Right lobe of liver (tissue), 6 donors: ENCODE data around the gene ABCC9. TPM values are rescaled to one million over a fixed set of nuclear protein-coding genes. Genes with fewer than 3 reads are reported as not detected.

Source experiments
- ATAC-seq, 4 donors: fragments of 200-7000 bp; cut with Tn5 transposase; one replicate each; pipeline ENCODE4 v1.9.1; 2020; ENCODE audit warnings: mild to moderate bottlenecking in 4 of 4, moderate library complexity in 4 of 4
- DNase-seq, 3 donors: peaks; one replicate each; pipeline ENCODE4 v3.0.0-alpha.2; 2020
- H3K27ac ChIP-seq, 3 donors: fragments of 200-600 bp; one replicate each; pipeline ENCODE4 v1.8.0; 2022
- H3K27me3 ChIP-seq, 2 donors: fragments of 200-600 bp; one replicate each; pipeline ENCODE4 v1.8.0; 2022
- H3K36me3 ChIP-seq, 4 donors: fragments of 200-600 bp; sonication (generic) in 1 of 4; one replicate each; pipeline versions ENCODE4 v1.5.1 to v1.8.0; 2017 to 2022; ENCODE audit warnings: control low read depth in 1 of 4
- H3K4me1 ChIP-seq, 4 donors: fragments of 200-600 bp; sonication (generic) in 1 of 4; one replicate each; pipeline versions ENCODE4 v1.5.1 to v1.8.0; 2017 to 2022; ENCODE audit warnings: control low read depth in 1 of 4
- H3K4me3 ChIP-seq, 3 donors: fragments of 200-600 bp; one replicate each; pipeline ENCODE4 v1.8.0; 2022
- H3K9me3 ChIP-seq, 4 donors: fragments of 200-600 bp; sonication (generic) in 1 of 4; one replicate each; pipeline versions ENCODE4 v1.5.1 to v1.8.0; 2017 to 2022; ENCODE audit warnings: control low read depth in 1 of 4
- POLR2A ChIP-seq: fragments of 450-650 bp; IDR thresholded peaks from one replicate; pipeline ENCODE4 v1.6.1; 2017; ENCODE audit warnings: antibody characterized with exemption, mild to moderate bottlenecking
- WGBS: methylation state at CpG from one replicate; pipeline ENCODE4 v1.1.6; 2018; ENCODE audit warnings: low coverage, low lambda C conversion rate; ENCODE audit not compliant: insufficient coverage; ENCODE audit errors: missing lambda C conversion rate; 5-methylcytosine and 5-hydroxymethylcytosine counted together
- intact Hi-C, 2 donors: fragments of 100-400 bp; cut with DNase I; formaldehyde crosslinking; loops; one replicate each; pipeline versions ENCODE4 v1.11.2 to v1.14.1; 2022
- long read RNA-seq: library from polyadenylated mRNA; unstranded; transcript quantifications from one replicate; pipeline ENCODE4 v2.0.0, GENCODE V29; 2019
- total RNA-seq, 6 experiments: library from RNA; depleted of rRNA in 2 of 6; stranded (reverse); fragments of >200 nt in 2 of 6; fragmentation: NEBNext Ultra II Directional in 3 of 6; extraction: Animal tissue kit (Norgen Biotek cat#: 25700) in 3 of 6; gene quantifications; one replicate each; pipeline versions ENCODE4 v1.1.0 to v1.2.4, GENCODE V29; 2016 to 2023
- TF ChIP-seq, protein P1 (sequence below), 4 donors: fragments of 200-600 bp in 3 of 4; fragments of 450-650 bp in 1 of 4; IDR thresholded peaks; one replicate each; pipeline versions ENCODE4 v1.5.1 to v1.8.0; 2016 to 2022; ENCODE audit warnings: antibody characterized with exemption in 4 of 4, mild to moderate bottlenecking in 2 of 4
- donor health status: DM: no; HTN: yes; CAD: no.
- donor health status: DM: no; HTN: no; CAD: no.
- donor health status: DM: no; HTN: no; CAD: no.
- donor health status: DM: no; HTN: yes; CAD: no.
- donor health status: DM: no; HTN: yes; CAD: no.

ABCC9 gene
- 10 to 100 TPM; 26.5 to 71.2 (median 37.1) TPM for total RNA-seq
- long read RNA-seq, partial matches to known transcripts = 0 of 1 reads
- long read RNA-seq, other reads (novel, unspliced or antisense) = 1 of 1 reads

DNA sequence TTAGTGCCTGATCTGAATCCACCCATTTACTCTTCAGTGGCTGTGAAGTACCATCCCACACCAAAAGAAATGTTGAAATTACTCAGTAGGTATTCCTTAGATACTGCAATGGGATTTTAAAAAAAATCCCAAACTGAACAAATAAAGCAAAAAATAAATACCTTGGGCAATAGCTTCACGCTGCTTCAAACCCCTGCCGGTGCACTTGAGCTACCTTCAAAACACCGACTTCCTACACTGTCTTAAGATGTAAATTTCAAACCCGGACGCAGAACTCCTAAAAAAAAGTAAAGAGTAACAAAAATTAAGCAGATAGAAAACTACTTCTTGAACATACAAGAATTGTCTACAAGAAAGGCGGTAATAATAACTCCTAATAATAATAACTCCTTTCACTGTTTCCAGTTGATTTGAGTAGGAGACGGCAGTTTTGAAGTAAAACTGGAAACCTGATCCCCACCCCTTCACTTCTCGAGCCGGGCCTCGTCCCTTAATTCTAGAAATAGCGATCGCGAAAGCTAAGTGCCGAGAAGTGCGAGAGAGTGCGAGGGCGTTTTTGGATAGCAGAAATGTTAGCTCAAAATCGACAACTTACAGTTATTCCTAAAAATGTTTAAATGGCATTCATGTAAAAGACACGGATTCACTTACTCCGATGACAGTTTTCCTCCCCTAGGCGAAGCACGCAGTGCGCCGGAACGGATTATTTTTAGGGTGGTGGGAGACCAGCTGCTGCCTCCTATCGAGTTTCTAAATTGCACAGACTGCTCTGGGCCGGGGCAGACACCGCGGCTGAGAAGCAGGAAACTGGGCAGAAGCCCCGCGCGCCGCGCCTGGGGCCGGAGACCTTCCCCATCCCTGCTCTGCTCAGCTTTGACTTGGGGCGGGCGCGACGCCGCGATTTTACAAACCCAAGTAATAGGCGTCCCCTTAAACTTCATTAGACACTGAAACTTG is at the start of gene ABCC9:
Gene ABCC9, minus strand, starts transcription at position 878 of the 957 bp plus-strand sequence. CDS start 4,752 bp downstream, outside the sequence.
- peak; percentile 35 for TF ChIP-seq POLR2A
- TF ChIP-seq, protein P1, sequence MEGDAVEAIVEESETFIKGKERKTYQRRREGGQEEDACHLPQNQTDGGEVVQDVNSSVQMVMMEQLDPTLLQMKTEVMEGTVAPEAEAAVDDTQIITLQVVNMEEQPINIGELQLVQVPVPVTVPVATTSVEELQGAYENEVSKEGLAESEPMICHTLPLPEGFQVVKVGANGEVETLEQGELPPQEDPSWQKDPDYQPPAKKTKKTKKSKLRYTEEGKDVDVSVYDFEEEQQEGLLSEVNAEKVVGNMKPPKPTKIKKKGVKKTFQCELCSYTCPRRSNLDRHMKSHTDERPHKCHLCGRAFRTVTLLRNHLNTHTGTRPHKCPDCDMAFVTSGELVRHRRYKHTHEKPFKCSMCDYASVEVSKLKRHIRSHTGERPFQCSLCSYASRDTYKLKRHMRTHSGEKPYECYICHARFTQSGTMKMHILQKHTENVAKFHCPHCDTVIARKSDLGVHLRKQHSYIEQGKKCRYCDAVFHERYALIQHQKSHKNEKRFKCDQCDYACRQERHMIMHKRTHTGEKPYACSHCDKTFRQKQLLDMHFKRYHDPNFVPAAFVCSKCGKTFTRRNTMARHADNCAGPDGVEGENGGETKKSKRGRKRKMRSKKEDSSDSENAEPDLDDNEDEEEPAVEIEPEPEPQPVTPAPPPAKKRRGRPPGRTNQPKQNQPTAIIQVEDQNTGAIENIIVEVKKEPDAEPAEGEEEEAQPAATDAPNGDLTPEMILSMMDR (IDR thresholded peaks at IDR 0.05) = no peak
- DNase-seq (peak; percentile 67 to 73 (median 68)), ATAC-seq (peak; percentile 78 to 87 (median 80))
- H3K9me3 ChIP-seq = no peaks in the 10 kb centered on the region
- peak within 1 kb of the TSS; percentile 70 to 94 (median 84) for H3K27ac ChIP-seq
- peaks cover 0 to 11% (median 0%) of the 10 kb centered on the region in 4 donors for H3K4me1 ChIP-seq
- no peaks in the 10 kb centered on the region for H3K27me3 ChIP-seq
- 2% methylated on average over 25 of the region's 42 CpGs for WGBS
- H3K4me3 ChIP-seq = peak within 1 kb of the TSS; percentile 42 to 64 (median 53)
- intact Hi-C loops = no loop called here
- H3K36me3 ChIP-seq = no peaks in the 10 kb centered on the region

- H3K9me3 ChIP-seq = no peaks in the 10 kb centered on the region
- WGBS = 39% methylated on average over 5 of the region's 5 CpGs
- H3K27me3 ChIP-seq = no peaks in the 10 kb centered on the region
- DNase-seq (no peak), ATAC-seq (peak; percentile 56 to 65 (median 62))
- no peak overlapping the region for H3K4me3 ChIP-seq
- no peaks in the 10 kb centered on the region for H3K4me1 ChIP-seq
- TF ChIP-seq, protein P1 (IDR thresholded peaks at IDR 0.05) = peak; percentile 58 to 67 (median 66)
- no peak for TF ChIP-seq POLR2A
- no peak overlapping the region for H3K27ac ChIP-seq
- no peaks in the 10 kb centered on the region for H3K36me3 ChIP-seq
- intact Hi-C loops = loop anchor here (10.0 kb wide), 2 partner anchors 285 to 295 kb away; no protein-coding TSS in a partner anchor
Measured at GRCh38 chr12:21989819-21990412, 48.7 kb upstream of the ABCC9 start.

GRCh38 chr12:21988619-21989018 is 47.4 kb upstream of the ABCC9 start:
- Histone ChIP-seq H3K4me3 (no peak overlapping the region), H3K9me3 (no peaks in the 10 kb centered on the region), H3K4me1 (no peaks in the 10 kb centered on the region), H3K36me3 (no peaks in the 10 kb centered on the region), H3K27ac (no peak overlapping the region), H3K27me3 (no peaks in the 10 kb centered on the region)
- intact Hi-C loops = no loop called here
- no peak for TF ChIP-seq POLR2A
- TF ChIP-seq, protein P1 (IDR thresholded peaks at IDR 0.05) = no peak
- no peak for DNase-seq
- 86% methylated on average over 1 of the region's 1 CpG for WGBS
- no peak for ATAC-seq

DNA sequence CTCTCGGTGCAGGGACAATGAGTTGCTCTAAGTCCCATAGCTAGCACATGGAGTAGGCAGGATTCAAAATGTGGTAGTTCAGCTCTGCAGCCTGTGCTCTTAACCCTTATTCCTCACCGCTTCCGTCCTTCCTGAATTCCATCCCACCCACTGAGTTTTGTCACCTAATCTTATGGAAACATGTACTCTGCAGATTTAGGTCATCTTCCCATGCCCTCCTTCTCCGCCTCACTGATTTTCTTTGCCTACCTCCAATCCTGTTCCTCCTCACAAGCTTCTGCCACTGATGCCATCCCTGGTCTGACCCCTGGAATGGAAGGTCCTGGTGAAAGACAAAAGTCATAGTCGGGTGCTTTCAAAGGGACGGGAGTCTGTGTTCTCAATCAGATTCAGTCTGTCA is 46.5 kb upstream of the ABCC9 start:
- no peak overlapping the region for H3K4me3 ChIP-seq
- H3K27ac ChIP-seq = no peak overlapping the region
- DNase-seq (no peak), ATAC-seq (no peak)
- no peaks in the 10 kb centered on the region for H3K27me3 ChIP-seq
- H3K36me3 ChIP-seq = no peaks in the 10 kb centered on the region
- 90% methylated on average over 6 of the region's 6 CpGs for WGBS
- no peak for TF ChIP-seq POLR2A
- TF ChIP-seq, protein P1 (IDR thresholded peaks at IDR 0.05) = no peak
- H3K4me1 ChIP-seq = no peaks in the 10 kb centered on the region
- intact Hi-C loops = no loop called here
- no peaks in the 10 kb centered on the region for H3K9me3 ChIP-seq
